GM12875 (cell line): Measurements from ENCODE around the gene HBP1.
A peak's percentile ranks its signal among the peaks of the same experiment; 100 is the strongest.

ENCODE experiments used
- H3K4me3 ChIP-seq: one replicate; pipeline ENCODE4 v1.5.1; 2011; ENCODE audit warnings: low read depth, low read length, control low read depth
- TF ChIP-seq, protein P1 (sequence below): IDR thresholded peaks from 2 replicates; pipeline ENCODE4 v1.5.1; 2011; ENCODE audit warnings: low read depth, mild to moderate bottlenecking, control low read depth, inconsistent platforms, low read length, moderate library complexity, borderline replicate concordance; ENCODE audit not compliant: insufficient read depth

The HBP1 gene

DNA sequence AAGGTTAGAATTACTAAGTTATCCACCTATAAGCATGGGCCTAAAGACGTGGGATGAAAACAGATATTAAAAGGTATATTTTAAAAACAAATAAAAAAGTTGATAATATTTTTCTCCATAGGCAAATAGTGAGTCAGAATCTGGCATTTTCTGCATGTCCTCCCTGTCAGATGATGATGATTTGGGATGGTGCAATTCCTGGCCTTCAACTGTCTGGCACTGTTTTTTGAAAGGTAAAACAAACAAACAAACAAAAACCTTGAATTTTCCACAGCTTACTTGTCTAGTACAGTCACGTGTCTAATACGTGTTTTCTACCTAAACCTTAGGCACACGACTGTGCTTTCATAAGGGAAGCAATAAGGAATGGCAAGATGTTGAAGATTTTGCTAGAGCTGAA is 17.4 kb downstream of the HBP1 start:
- TF ChIP-seq, protein P1, sequence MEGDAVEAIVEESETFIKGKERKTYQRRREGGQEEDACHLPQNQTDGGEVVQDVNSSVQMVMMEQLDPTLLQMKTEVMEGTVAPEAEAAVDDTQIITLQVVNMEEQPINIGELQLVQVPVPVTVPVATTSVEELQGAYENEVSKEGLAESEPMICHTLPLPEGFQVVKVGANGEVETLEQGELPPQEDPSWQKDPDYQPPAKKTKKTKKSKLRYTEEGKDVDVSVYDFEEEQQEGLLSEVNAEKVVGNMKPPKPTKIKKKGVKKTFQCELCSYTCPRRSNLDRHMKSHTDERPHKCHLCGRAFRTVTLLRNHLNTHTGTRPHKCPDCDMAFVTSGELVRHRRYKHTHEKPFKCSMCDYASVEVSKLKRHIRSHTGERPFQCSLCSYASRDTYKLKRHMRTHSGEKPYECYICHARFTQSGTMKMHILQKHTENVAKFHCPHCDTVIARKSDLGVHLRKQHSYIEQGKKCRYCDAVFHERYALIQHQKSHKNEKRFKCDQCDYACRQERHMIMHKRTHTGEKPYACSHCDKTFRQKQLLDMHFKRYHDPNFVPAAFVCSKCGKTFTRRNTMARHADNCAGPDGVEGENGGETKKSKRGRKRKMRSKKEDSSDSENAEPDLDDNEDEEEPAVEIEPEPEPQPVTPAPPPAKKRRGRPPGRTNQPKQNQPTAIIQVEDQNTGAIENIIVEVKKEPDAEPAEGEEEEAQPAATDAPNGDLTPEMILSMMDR, result no peak
- no peak overlapping the region for H3K4me3 ChIP-seq

DNA sequence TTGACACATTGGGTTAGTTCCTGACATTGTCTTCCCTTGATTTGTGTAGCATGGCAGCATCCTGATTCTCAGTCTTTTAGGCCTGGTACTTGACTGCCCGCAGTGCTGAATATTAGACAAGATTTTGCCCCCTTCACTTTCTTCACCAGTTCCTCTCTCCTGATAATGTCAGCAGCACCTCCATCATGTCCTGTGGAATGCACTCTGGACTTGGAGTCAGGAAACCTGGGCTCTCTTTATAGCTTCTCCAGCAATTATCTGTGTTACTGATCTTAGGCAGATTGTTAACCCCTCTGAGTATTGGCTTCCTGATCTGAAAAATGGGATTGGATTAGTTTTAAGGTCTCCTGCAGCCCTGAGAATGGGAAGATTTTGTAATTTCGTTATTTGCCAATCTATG is 19.0 kb downstream of the HBP1 start:
- no peak overlapping the region for H3K4me3 ChIP-seq
- TF ChIP-seq, protein P1, result no peak

GRCh38 chr7:107190090-107190489 is 21.3 kb downstream of the HBP1 start:
- TF ChIP-seq, protein P1, result no peak
- H3K4me3 ChIP-seq, result no peak overlapping the region

- H3K4me3 ChIP-seq, result no peak overlapping the region
- TF ChIP-seq, protein P1, result no peak
Measured at GRCh38 chr7:107194052-107194451, 25.2 kb downstream of the HBP1 start.

GRCh38 chr7:107196834-107197610 is 28.2 kb downstream of the HBP1 start:
- TF ChIP-seq, protein P1, result no peak
- no peak overlapping the region for H3K4me3 ChIP-seq

DNA sequence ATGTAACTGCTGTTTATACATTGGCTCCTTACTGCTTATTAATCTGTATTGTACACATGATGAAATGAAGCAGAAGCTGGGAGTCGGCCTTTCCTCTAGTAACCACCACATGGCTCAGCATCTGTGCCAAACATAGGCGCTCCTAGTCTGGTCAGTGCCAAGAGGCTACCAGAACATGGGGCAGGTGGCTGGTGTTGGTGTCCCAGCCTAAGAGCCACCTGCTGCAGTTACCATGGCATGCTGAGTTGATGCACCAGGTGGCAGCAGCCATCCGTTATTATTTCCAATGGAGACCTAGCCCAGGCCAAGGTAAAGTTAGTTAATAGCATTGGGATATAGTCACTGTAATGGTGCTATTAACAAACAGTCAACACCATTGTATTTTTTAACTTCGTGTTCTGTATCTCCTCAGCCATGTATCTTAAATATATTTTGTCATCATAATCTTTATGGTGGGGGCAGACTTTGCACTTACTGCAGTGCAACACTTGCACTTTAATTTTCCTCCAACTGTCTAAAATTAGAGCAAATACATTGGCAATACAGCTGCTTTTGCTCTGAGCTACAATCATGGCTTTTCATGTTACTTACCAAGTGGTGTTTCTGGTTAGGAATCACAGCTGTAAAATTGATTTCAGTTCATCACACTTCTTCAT is 33.1 kb downstream of the HBP1 start:
- TF ChIP-seq, protein P1, result peak; percentile 62
- H3K4me3 ChIP-seq, result no peak overlapping the region

- no peak overlapping the region for H3K4me3 ChIP-seq
- TF ChIP-seq, protein P1, result no peak
Measured at GRCh38 chr7:107203607-107204006, 34.8 kb downstream of the HBP1 start.
